B cell (primary cell): ENCODE measurements around the gene TET1. TPM values are rescaled to one million over a fixed set of nuclear protein-coding genes. Genes with fewer than 3 reads are reported as not detected.

ENCODE experiments used
- ATAC-seq: fragments of 200-7000 bp; cut with Tn5 transposase; one replicate; pipeline ENCODE4 v1.10.0; 2021; ENCODE audit warnings: low read depth, mild to moderate bottlenecking, moderate number of reproducible peaks, moderate library complexity
- CTCF ChIA-PET: fragments of 350-600 bp; sonication (Branson Sonifier 250); formaldehyde crosslinking; loops from one replicate; lab custom pipeline; 2021; ENCODE audit warnings: antibody characterized with exemption, inconsistent platforms; lab: Charles Lee
- POLR2A ChIA-PET: fragments of 350-600 bp; sonication (Branson Sonifier 250); formaldehyde crosslinking; loops from one replicate; lab custom pipeline; 2021; ENCODE audit warnings: antibody characterized with exemption; lab: Charles Lee
- DNase-seq: peaks from one replicate; pipeline ENCODE4 v3.0.0; 2013
- H2AFZ ChIP-seq: 2 replicates; pipeline ENCODE4 v1.6.1; 2012; ENCODE audit warnings: mild to moderate bottlenecking, low read depth, low read length; ENCODE audit not compliant: insufficient read depth, poor library complexity, severe bottlenecking
- H3K27ac ChIP-seq, 2 donors: 1 replicate in 1 of 2; 2 replicates in 1 of 2; pipeline ENCODE4 v1.5.1; 2012 to 2013; ENCODE audit warnings: low read length in 2 of 2, mild to moderate bottlenecking in 2 of 2, moderate library complexity in 1 of 2
- H3K27me3 ChIP-seq, 4 experiments: fragments of 200-600 bp in 1 of 4; sonication (generic) in 1 of 4; replicated peaks in 1 of 4; 1 replicate in 2 of 4; 2 replicates in 2 of 4; pipeline versions ENCODE4 v1.6.1 to v1.7.0; 2013 to 2016; ENCODE audit warnings: low read length in 3 of 4, mild to moderate bottlenecking in 2 of 4, mixed read lengths in 1 of 4, moderate library complexity in 1 of 4; ENCODE audit not compliant: insufficient read depth in 4 of 4, control insufficient read depth in 3 of 4; ENCODE audit errors: control extremely low read depth in 1 of 4
- H3K36me3 ChIP-seq, 2 experiments: replicated peaks in 1 of 2; 1 replicate in 1 of 2; 2 replicates in 1 of 2; pipeline versions ENCODE4 v1.6.1 to v1.7.1; 2013; ENCODE audit warnings: low read length in 1 of 2; ENCODE audit not compliant: insufficient read depth in 2 of 2, control insufficient read depth in 1 of 2; ENCODE audit errors: control extremely low read depth in 1 of 2, extremely low read depth in 1 of 2
- H3K4me1 ChIP-seq, 2 donors: fragments of 200-600 bp in 1 of 2; sonication (generic) in 1 of 2; 1 replicate in 1 of 2; 2 replicates in 1 of 2; pipeline versions ENCODE4 v1.5.1 to v1.6.1; 2013 to 2017; ENCODE audit warnings: low read length in 2 of 2; ENCODE audit not compliant: control insufficient read depth in 2 of 2, insufficient read depth in 2 of 2
- H3K4me2 ChIP-seq: replicated peaks from 2 replicates; pipeline ENCODE3; 2012; ENCODE audit warnings: mild to moderate bottlenecking, low read depth, low read length; ENCODE audit not compliant: poor library complexity, severe bottlenecking
- H3K4me3 ChIP-seq, 5 experiments: fragments of 200-600 bp in 1 of 5; sonication (generic) in 1 of 5; 1 replicate in 3 of 5; 2 replicates in 2 of 5; pipeline versions ENCODE4 v1.5.1 to v1.7.0; 2011 to 2016; ENCODE audit warnings: low read length in 4 of 5, mild to moderate bottlenecking in 4 of 5, low read depth in 2 of 5, control low read depth in 1 of 5, moderate library complexity in 1 of 5; ENCODE audit not compliant: insufficient read depth in 1 of 5; ENCODE audit errors: control extremely low read depth in 1 of 5, extremely low read depth in 1 of 5
- H3K79me2 ChIP-seq: fragments of 200-600 bp; sonication (generic); one replicate; pipeline ENCODE4 v1.6.0; 2016; ENCODE audit warnings: low read length; ENCODE audit not compliant: control insufficient read depth, insufficient read depth
- H3K9ac ChIP-seq: fragments of 200-600 bp; sonication (generic); 2 replicates; pipeline ENCODE4 v1.6.1; 2017; ENCODE audit warnings: mild to moderate bottlenecking, low read length, moderate library complexity
- H3K9me3 ChIP-seq, 3 donors: one replicate each; pipeline versions ENCODE4 v1.6.1 to v1.7.1; 2013; ENCODE audit warnings: low read length in 2 of 3; ENCODE audit not compliant: control insufficient read depth in 2 of 3, insufficient read depth in 1 of 3; ENCODE audit errors: control extremely low read depth in 1 of 3
- H4K20me1 ChIP-seq: 2 replicates; pipeline ENCODE4 v1.6.0; 2012; ENCODE audit warnings: mild to moderate bottlenecking, low read length; ENCODE audit not compliant: insufficient read depth, control insufficient read depth, poor library complexity, severe bottlenecking
- H3K27ac Mint-ChIP-seq: one replicate; pipeline ENCODE4 v1.8.0; 2021; ENCODE audit warnings: mixed read lengths
- H3K27me3 Mint-ChIP-seq: one replicate; pipeline ENCODE4 v1.8.0; 2021; ENCODE audit warnings: mixed read lengths
- H3K4me1 Mint-ChIP-seq: one replicate; pipeline ENCODE4 v1.8.0; 2021; ENCODE audit warnings: mixed read lengths
- H3K4me3 Mint-ChIP-seq: one replicate; pipeline ENCODE4 v1.8.0; 2021; ENCODE audit warnings: mixed read lengths
- H3K9me3 Mint-ChIP-seq: one replicate; pipeline ENCODE4 v1.8.0; 2022; ENCODE audit warnings: mixed read lengths; ENCODE audit not compliant: insufficient read depth
- EZH2 ChIP-seq: IDR thresholded peaks from 2 replicates; pipeline ENCODE4 v1.6.1; 2012; ENCODE audit warnings: borderline replicate concordance, low read depth, mild to moderate bottlenecking, moderate library complexity, low read length; ENCODE audit not compliant: insufficient read depth, poor library complexity, severe bottlenecking
- WGBS: methylation state at CpG from one replicate; pipeline ENCODE4 v1.1.5; 2013; ENCODE audit warnings: missing lambda C conversion rate; ENCODE audit not compliant: insufficient coverage; 5-methylcytosine and 5-hydroxymethylcytosine counted together
- intact Hi-C: fragments of 100-400 bp; cut with micrococcal nuclease; formaldehyde crosslinking; loops from one replicate; pipeline ENCODE4 v1.10.0; 2022
- polyA plus RNA-seq: library from polyadenylated mRNA; depleted of rRNA; stranded (reverse); fragments of >200 nt; gene quantifications from 2 replicates; pipeline ENCODE4 v1.2.3, GENCODE V29; 2012
- total RNA-seq, 2 donors: library from RNA; stranded (reverse); fragments of 120-200 nt in 1 of 2; gene quantifications; 1 replicate in 1 of 2; 2 replicates in 1 of 2; pipeline versions ENCODE4 v1.2.3 to v1.2.4, GENCODE V29; 2013 to 2022
- TF ChIP-seq, protein P1 (sequence below): fragments of 200-600 bp; IDR thresholded peaks from one replicate; pipeline ENCODE4 v1.8.0; 2022; ENCODE audit warnings: antibody characterized with exemption, mild to moderate bottlenecking

The TET1 gene
- total and polyA plus RNA-seq, 2 donors (not counting 1 experiment from before 2014, with no cell fraction given), result 0.30 to 1.4 TPM

DNA sequence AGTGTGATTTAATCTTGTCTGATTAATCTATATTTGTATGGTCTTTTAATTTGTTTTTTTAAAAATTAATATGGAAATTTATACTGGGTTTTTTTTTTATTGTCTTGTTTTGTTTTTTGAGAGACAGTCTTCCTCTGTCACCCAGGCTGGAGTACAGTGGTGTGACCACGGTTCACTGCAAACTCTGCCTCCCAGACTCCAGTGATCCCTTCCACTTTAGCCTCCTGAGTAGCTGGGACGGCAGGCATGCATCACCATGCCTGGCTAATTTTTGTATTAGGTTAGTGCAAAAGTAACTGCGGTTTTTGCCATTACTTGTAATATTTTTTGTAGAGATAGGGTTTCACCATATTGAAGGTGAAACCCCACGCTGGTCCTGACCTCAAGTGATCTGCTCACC, 73.1 kb downstream of the TET1 start:
- H3K9me3 Mint-ChIP-seq, result no peaks in the 10 kb centered on the region
- TF ChIP-seq EZH2, result no peak
- TF ChIP-seq, protein P1, sequence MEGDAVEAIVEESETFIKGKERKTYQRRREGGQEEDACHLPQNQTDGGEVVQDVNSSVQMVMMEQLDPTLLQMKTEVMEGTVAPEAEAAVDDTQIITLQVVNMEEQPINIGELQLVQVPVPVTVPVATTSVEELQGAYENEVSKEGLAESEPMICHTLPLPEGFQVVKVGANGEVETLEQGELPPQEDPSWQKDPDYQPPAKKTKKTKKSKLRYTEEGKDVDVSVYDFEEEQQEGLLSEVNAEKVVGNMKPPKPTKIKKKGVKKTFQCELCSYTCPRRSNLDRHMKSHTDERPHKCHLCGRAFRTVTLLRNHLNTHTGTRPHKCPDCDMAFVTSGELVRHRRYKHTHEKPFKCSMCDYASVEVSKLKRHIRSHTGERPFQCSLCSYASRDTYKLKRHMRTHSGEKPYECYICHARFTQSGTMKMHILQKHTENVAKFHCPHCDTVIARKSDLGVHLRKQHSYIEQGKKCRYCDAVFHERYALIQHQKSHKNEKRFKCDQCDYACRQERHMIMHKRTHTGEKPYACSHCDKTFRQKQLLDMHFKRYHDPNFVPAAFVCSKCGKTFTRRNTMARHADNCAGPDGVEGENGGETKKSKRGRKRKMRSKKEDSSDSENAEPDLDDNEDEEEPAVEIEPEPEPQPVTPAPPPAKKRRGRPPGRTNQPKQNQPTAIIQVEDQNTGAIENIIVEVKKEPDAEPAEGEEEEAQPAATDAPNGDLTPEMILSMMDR, result no peak
- Histone ChIP-seq H4K20me1 (no peaks in the 10 kb centered on the region), H3K9ac (no peak overlapping the region), H3K4me3 (no peak overlapping the region), H3K79me2 (no peaks in the 10 kb centered on the region), H2AFZ (no peak overlapping the region), H3K4me2 (no peak overlapping the region), H3K4me1 (peaks cover 7 to 8% of the 10 kb centered on the region in 2 donors), H3K27me3 (no peaks in the 10 kb centered on the region), H3K27ac (no peak overlapping the region), H3K36me3 (peaks cover 0 to 2% of the 10 kb centered on the region in 2 experiments), H3K9me3 (peaks cover 0 to 3% (median 0%) of the 10 kb centered on the region in 3 donors)
- H3K4me1 Mint-ChIP-seq, result peaks cover 7% of the 10 kb centered on the region
- ChIA-PET CTCF (interaction anchor here (0.6 to 0.7 kb wide), 2 partner anchors 83 to 225 kb away, joined by 4 read pairs; no protein-coding TSS in a partner anchor), POLR2A (no interaction called here)
- intact Hi-C loops, result no loop called here
- no peak for DNase-seq
- no peak overlapping the region for H3K27ac Mint-ChIP-seq
- no peak overlapping the region for H3K4me3 Mint-ChIP-seq
- no peaks in the 10 kb centered on the region for H3K27me3 Mint-ChIP-seq
- ATAC-seq, result no peak
- WGBS, result 100% methylated on average over 2 of the region's 4 CpGs

DNA sequence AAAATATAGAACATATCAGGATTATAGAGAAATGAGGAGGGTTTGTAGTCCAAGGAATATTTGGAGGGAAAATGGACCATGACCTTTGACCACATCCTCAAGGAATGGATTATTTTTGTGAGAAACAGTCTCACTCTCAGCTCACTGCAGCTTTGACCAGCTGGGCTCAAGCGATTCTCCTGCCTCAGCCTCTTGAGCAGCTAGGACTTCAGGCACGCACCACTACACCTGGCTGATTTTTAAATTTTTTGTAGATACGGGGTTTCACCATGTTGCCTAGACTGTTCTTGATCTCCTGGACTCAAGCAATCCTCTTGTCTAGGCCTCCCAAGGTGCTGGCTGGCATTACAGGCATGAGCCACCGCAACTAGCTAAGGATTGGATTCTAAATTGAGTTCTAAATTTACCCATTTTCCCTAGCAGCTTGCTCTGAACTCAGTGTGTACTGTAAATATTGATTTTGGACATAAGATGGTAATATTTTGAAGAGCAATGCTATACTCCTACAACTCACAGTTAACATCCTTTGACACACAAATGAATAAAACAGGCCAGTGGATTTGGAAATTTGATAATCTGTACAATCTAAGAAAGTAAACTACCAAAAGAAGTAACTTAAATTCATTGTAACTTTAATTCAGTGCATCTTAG, 73.8 kb downstream of the TET1 start:
- CTCF ChIA-PET, result no interaction called here

More for the DNA sequence above, 73.8 kb downstream of the TET1 start:
- Histone ChIP-seq H3K9me3 (peaks cover 0 to 3% (median 0%) of the 10 kb centered on the region in 3 donors), H3K4me2 (no peak overlapping the region), H3K27me3 (no peaks in the 10 kb centered on the region), H3K36me3 (peaks cover 0 to 2% of the 10 kb centered on the region in 2 experiments), H2AFZ (no peak overlapping the region), H3K9ac (no peak overlapping the region), H3K4me3 (no peak overlapping the region), H3K79me2 (no peaks in the 10 kb centered on the region), H3K4me1 (peaks cover under 1 to 2% of the 10 kb centered on the region in 2 donors), H3K27ac (no peak overlapping the region), H4K20me1 (no peaks in the 10 kb centered on the region)
- Mint-ChIP-seq H3K9me3 (no peaks in the 10 kb centered on the region), H3K27ac (no peak overlapping the region), H3K4me1 (peaks cover under 1% of the 10 kb centered on the region), H3K4me3 (no peak overlapping the region), H3K27me3 (no peaks in the 10 kb centered on the region)
- no peak for ATAC-seq
- DNase-seq, result no peak
- WGBS, result 79% methylated on average over 3 of the region's 4 CpGs
- intact Hi-C loops, result no loop called here
- TF ChIP-seq, protein P1, result no peak
- TF ChIP-seq EZH2, result no peak
- POLR2A ChIA-PET, result no interaction called here
